AG08395 (cell line): ENCODE results near the gene MAGI1.
A peak's percentile ranks its signal among the peaks of the same experiment; 100 is the strongest.

Experiments
- DNase-seq: peaks from one replicate; pipeline ENCODE4 v3.0.0; 2012; ENCODE audit warnings: mixed read lengths, low spot score

MAGI1 gene

DNA sequence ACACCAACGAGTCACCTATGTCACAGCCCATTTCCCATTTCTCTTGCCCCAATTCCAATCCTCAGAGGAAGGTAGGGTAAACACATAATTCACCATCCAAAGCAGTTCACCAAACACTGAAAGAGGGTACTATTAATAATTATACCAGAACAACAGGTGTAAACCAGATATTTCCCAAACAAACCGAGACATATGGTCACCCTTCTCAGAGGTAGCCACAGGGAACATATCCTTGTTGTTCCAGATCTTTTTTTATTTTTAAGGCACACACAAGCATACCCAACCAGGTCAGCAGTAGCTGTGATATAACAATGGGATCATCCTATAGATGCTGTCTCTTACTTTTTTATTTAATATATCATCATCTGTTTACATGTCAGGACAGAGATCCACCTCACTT, 24.7 kb downstream of the MAGI1 start:
- no peak for DNase-seq

DNA sequence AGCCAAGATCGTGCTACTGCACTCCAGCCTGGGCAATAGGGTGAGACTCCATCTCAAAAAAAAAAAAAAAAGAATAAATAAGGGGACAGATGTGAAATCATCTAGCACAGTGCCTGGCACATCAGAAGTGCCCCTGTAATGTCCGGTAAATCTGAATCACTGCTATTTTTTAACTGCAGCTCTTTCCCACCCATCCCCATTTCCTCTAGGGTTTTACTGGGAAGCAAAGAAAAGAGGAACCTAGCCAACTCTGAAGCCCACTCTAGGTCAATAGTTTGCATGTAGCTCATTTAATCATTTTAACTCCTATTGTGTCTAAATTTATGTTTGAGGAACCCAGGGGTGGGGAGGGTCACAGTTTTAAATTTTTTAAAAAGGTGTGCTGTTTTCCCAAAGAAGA, 26.0 kb downstream of the MAGI1 start:
- DNase-seq, result no peak

DNA sequence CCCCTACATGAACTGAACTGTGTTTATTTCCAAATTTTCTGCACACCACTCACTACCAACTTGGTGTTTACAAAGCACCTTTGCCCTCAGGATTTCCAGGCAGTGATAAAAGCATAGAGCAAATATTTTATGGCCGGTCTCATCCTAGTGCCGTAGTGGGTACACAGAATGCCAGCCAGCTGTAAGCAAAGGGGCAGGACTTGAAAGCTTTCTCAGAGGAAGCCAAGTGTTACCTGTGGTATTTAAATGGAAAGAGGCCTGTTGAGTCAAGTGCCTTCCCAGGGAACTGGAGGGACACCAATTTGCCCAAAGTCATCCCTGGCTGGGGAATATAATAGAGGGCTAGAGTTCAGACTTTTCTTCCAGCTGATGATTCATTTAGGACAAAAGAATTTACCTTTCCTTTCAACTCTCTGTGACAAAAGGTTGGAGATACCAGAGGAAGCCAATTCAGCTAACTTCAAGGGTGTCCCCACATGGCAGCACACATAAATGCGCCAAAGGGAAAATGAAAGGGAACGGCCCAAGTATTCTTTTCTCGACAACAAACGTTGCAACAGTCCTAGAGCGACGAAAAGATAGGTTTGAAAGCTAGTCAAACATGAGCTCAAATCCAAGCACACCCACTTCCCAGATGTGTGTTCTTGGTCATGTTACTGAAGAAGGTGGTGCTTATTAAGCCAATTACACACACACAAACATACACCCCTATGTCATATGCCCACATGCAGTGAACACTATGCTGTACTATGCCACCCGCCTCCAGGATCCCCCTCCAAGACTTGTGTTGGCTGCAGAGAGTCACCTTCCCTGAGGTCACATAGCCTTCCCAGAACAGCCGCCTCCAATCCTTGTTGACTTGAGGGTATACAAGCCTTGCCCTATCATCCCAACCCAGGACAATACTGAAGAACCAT, 27.7 kb downstream of the MAGI1 start:
- DNase-seq, result no peak

DNA sequence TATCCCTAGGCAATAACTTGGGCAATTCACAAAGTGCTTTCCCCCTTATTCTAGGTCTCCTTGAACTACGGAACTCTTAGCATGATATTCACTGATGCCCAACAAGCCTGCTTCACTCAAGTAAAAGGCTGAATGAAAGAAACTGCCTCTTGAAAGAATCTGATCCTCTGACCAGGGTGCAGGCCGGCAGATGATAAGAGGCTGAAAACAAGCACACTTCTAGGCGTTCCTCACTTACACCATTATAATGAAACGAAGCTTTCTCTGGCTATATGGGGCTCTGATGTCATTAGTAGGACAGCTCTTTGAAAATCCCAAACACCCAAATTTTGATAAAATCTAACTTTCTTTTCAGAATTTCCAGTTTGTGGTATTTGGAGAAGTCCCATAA, 28.4 kb downstream of the MAGI1 start:
- no peak for DNase-seq

DNA sequence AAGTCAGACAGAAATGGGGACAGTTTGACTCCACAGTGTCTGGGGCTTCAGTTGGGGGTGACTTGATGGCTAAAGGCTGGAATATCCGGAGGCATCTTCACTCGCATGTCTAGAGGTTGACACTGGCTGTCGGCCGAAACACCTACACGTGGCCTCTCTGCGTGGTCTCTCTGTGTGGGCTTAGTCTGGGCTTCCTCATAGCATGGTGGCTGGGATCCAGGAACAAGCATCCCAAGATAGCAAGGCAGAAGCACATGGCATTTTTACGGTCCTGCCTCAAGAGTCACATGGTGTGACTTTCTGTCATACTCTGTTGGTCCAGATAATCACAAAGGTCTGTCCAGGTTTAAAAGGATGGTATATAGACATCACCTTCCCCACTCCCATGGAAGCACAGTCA, 34.5 kb downstream of the MAGI1 start:
- no peak for DNase-seq

DNA sequence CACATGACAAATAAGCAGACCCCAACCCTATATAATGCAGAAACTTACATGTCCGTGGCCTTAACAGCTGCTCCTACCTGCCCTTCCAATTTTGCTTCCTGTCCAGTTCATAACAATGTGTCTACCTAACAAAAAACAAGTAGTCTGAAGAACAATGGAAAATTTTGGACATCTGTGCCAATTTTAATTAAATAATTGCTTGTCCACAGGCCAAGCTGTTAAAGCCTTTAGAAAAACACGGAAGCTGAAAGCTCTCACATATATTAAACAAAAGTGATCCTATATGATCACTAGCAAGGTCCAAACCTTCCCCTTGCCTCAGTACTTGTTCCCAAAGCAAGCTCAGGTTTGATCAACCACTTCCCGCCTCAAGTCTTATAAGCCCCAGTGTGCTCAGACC, 37.1 kb downstream of the MAGI1 start:
- DNase-seq, result no peak

DNA sequence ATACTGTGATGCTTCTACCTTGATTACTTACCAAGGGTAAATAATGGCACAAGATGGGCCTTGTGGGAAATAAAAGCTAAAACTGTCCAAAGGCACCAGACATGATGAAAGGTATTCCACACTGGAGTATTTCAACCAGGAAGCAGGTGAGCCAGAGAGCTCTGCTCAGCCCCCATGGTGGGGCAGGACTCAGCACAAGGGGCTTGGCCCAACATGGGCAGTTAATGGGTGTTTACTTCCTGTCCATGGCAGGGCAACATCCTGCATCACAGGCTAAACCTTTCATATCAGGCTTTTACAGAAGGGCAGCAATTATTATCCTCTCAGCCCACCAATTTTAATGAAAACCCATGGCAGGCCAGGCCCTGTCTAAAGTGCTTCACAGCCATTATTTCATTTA, 38.2 kb downstream of the MAGI1 start:
- DNase-seq, result no peak

DNA sequence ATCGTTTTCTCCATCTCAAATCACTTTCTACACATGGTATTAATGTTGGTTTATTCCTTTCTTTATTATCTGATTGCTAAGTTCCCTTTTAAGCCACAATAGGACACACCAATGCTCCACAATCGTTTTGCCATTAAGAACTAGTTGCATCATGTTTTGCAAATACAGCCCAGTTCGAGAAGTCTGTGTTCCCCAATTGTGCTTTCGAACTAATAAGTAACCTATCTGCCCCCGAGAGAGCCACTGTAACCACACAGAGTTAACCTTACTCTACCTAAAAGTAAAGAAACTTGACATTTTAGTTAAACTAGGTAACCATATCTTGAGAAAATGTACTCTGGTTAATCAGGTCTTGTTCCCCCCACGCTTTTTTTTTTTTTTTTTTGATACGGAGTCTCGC, 39.1 kb downstream of the MAGI1 start:
- DNase-seq, result no peak

DNA sequence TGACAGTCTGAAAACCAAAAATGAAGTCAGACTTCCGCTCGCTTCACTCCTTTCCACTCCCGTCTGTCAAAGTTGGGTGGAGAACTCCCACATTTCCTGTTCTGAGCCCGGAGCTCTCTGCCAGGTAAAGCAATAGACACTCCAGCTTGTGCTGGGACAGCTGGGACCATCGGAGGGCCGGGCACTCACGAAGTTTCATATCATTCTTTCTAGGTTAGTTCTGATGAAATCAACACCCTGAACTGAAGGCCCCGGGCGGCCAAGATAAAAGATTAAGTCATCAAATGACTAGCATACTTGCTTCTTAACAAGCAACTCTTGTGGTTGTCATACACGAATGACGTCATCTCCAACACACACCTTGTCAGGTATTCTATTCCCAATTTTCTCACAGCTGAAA, 42.1 kb downstream of the MAGI1 start:
- DNase-seq, result no peak

DNA sequence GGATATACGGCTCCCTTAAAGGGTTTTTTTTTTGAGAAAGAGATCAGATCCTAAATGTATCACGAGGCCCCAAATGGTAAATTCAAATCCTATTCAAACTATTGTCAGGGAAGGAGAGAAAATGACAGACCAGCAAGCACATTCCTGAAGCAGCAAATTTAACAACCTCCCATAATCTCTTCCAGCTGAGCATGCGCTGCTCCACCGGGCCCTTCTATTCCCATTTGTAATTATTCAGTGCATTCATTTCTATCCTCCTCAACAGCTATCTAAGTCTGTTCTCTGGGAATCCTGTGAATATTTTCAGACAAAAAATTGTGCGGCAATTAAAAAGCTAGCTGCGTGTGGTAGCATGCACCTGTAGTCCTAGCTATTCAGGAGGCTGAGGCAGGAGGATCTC, 43.2 kb downstream of the MAGI1 start:
- peak; percentile 43 for DNase-seq

DNA sequence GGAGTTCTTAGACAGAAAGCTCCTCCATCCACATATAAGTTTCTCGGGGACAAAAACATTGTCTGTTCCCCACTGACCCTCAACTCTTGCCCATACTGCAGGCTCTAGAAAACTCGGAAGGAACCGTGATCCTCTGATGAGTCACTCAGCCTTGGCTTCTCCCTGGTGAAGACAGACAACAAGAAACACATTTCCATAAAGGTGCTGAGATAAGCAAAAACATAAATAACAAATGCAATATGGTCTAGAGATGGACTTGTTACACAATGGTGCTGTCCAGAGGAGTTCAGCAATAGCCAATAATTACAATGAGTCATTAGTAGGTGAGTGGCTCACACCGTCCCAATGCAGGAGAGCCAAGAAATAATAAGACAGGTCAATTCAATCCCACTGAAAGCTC, 43.7 kb downstream of the MAGI1 start:
- peak; percentile 67 for DNase-seq

DNA sequence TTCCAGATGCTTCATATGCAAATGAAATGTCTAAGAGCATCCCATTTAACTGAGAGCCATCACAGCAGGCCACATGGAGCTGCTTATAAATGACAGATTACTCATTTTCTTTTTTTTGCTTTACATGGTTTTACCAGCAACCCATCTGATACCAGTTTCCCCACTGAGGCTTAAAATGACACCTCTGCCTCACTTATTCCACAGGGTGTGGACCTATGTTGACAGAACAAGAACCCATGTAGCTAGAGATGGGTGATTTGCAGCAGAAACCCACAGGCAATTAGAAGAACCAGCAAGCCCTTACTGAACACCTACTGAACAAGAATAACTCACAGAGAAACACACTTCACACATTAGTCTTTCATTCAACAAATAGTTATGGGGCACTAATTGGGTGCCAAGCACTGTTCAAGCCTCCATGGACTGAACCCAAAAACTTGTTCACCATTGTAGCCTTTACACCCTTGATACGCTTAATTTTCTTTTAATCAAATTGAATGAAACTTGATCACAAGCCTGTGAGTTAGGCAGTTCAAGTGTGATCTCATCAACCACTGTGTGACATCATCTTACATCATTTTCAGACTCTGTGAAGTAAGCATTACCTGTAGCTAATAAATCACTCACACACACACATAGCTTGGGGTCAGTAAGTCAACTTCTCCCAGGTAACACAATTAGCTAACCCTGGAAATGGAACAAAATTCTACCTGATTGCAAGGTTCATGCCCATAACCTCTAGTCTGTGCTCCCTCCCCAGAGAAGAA, 45.4 kb downstream of the MAGI1 start:
- DNase-seq, result no peak

DNA sequence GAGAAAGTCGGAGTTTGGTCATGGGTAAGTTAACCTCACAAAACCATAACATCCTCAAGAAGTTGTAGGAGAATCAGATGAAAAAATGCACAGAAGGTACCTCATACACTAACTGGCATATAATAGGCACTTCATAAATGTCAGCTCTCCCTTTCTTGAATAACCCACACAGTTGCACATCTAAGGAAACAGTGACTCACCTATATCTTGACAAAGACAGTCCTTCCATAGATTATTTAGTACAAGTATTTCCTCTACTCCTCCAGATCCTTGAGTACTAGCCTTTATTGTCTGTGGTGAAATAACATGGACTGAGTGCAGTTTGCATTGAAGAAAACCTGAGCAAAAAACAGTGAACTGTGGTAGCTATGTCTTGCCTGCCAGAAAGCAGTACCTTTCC, 46.6 kb downstream of the MAGI1 start:
- DNase-seq, result no peak

DNA sequence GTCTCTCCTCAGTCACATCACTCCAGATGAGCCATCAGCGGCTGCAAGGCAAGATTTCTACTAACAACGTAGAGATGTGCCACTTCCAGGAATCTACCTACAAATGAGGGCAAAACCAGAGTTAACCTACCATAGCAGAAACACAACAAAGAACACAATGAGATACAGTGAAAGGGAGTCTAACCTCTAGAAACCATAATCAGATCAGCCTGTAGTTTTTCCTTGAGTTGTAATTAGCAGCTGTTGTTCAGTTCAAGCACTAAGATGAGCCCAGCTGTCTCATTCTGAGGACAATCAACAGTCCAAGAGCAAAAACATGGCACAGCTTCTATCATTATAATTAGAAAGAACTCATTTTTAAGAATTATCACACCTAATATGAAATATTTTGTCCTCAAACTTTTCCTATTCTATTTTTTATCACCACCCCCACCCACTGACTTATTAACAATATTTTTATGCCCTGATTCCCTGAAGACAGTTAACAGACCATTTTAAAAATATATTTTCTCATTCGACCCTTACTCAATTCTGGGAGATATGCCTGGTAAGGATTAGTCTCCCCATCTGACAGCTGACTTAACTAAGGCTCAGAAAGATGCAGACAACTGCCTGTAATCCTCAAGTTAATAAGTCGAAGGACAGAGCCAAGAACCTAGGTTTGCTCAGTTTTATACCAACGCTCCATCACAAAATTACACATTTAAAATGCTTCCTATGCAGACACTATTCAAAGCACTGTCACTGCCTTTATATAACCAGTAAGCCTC, 50.1 kb downstream of the MAGI1 start:
- no peak for DNase-seq

DNA sequence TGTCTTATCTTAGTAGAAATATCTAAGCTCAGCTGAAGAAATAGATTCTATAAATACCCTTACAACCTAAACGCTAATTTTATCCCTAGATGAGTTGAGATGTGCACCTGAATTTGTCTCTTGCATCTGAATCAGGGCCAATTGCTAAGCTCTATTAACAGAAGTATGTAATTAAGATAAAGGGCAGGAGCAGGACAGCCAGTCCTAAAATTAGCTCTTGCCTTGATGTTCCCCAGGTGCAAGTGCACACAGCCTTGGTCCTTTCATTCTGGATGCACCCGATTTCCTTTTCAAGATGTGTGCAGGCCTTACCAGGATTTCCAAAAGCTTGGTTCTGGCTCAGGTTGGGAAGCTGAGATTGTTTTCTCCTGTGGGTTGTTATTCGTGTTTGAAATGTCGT, 52.4 kb downstream of the MAGI1 start:
- DNase-seq, result no peak

DNA sequence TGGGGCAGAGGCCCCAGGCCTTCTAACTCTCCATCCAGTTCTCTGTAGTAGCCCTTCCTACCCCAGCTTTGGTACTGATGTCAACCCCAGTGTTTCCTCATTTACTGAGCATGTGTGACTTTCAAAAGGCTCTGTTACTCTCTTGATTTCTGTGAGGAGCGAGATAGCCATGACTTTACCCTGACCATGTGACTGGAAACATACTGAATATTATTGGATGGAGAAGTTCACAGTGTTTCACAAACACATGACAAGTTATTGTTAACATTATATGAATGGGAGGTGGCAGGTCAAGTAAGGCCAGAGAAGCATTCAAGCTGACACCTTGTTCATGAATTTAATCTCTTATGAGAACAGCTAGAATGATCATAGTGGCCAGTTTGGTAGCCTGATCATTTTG, 53.7 kb downstream of the MAGI1 start:
- no peak for DNase-seq

DNA sequence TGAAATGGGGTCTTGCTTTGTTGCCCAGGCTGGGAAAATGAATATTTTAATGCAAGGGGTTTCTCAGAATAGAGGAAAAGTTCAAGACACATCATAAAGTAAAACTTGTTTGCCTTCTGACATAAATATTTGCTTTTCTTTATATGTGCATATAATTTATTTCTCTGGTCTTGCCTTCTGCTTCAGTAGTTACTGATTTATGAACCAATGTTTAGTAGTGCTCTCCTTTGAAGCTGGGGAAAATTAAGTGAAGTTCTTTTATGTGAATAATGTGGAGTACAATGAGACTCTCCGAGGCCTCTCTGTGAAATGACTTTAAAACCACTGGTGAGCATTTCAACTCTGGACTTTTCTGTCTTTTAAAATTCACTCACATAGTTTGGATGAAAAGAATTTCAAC, 55.6 kb downstream of the MAGI1 start:
- DNase-seq, result no peak

DNA sequence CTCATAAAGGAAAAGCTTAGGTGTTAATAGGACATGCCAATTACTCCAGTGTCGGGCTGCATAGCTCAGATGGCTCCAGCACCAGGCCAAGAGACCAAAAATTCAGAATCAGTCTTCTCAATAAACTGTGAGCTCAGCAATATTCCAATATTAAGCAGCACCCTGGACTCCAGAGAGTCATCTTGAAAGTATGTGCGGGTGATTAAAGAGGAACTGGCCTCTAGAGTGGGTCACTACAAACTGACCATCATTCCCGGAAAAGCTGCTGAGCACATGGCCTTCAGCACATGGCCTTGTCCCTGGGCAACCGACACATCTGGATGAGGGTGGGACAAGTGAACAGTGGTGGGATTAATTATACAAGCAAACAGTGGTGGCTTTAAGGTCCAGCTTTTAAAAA, 59.0 kb downstream of the MAGI1 start:
- peak; percentile 82 for DNase-seq

DNA sequence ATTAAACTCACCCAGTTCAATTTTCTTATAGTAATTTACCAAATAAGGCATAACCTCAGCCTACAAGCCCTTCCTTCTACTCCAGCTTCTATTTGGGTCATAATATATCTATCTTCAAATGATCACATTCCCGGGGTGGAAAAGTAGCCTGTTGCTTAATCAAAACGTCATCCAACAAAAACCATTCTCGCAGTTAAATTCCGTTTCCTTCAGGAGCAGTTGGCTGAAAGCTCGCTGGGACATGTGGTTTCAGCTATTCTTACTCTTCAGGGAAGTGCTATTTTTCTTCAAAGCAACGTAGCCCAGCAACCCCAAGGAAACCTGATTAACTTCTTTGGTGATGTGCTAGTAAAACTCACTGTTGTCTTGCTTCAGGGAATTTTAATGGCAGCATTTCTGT, 59.6 kb downstream of the MAGI1 start:
- peak; percentile 79 for DNase-seq

DNA sequence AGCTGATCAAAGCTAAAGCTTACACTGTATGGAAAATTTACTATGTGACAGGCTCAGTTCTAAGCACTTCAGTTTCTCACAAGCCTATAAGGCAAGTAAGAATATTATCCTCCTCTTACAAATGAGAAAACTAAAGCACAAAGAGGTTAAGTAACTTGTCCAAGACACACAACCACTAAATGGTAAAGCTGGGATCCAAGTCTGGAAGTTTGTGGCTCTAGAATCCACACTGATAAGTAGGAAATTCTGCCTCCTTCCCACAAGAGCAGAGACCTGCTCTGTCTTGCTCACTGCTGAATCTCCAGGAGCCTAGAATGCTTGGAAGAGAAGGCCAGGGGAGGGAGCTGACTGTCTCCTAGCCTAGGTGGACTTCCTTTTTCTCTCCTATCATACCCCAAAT, 60.6 kb downstream of the MAGI1 start:
- DNase-seq, result no peak

DNA sequence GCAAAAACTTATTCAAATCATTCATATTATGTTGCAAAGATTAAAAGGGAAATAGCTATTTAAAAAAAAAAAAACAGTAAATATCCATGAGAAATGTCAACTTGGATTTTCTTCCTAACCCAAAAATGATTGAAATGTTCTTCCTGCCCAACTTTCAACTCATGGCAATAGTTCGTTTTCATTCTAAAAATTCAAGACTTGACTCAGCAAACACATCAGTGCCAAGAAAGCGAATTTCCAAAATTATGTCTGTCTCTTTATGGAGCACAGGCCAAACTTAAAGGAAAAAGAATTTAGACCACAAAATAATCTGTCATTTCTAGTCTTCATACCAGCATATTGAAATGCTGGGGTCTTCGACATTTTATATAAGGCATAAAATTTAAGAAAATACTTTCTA, 63.7 kb downstream of the MAGI1 start:
- DNase-seq, result no peak

DNA sequence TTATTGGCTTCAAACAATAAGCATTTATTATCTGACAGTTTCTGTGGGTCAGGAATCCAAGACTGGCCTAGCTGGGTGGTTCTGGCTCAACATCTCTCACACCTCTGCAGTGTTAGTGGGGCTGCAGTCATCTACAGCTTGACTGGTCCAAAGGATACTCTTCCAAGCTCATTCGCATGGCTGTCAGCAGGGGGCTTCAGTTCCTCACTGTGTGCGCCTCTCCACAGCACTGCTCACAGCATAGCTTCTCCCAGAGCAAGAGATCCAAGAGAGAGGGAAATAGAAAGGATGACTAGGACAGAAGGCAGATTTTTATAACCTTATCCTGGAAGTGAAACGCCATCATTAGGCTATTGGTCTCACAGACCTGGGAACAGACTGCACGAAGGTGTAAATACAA, 64.2 kb downstream of the MAGI1 start:
- no peak for DNase-seq

DNA sequence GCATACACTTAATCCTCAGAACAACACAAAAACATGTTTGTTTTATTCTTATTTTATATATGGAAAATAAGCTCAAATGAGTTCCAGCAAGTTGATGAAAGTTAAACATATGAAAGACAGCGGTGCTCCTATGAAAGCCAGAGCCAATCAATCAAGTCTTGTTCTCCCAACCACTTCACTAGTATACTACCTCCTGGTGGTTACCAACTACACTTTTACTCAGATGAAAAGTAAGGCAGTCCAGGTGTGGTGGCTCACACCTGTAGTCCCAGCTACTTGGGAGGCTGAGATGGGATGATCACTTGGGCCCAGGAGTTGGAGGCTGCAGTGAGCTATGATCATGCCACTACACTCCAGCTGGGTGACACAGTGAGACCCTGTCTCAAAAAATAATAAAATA, 66.0 kb downstream of the MAGI1 start:
- no peak for DNase-seq
